NCI-H524 treated with DMSO at 0.1 percent for 48 hours (cell line): ENCODE results near the gene OLFM2.
"Not testable (repeated sequence)": the region's sequence is repeated elsewhere in the genome, so short reads cannot be mapped to it uniquely, and the experiment has no call there.

Experiments used
- DNase-seq: peaks from one replicate; lab custom pipeline; 2025; lab: John Stamatoyannopoulos, UW

Gene OLFM2

DNA sequence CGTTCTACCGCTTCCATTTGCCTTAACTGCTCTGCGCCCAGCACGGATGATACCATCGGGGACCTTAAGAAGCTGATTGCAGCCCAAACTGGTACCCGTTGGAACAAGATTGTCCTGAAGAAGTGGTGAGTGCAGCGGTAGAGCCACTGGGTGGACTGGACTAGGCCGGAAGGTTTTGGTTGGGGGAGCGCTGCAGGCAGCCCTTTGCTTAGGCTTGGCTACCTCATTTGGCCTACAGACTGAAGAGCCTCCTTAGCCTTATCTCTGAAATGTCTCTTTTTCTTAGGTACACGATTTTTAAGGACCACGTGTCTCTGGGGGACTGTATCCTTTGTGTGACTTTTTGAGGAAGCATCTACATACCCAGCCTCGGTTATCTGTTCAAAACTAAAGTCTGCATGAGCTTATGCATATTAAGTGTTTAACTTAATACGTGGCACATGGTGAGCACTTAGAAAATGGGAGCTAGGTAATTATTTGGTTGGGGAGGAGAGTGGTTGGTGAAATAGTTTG, 107.7 kb downstream of the OLFM2 start:
- no peak for DNase-seq

DNA sequence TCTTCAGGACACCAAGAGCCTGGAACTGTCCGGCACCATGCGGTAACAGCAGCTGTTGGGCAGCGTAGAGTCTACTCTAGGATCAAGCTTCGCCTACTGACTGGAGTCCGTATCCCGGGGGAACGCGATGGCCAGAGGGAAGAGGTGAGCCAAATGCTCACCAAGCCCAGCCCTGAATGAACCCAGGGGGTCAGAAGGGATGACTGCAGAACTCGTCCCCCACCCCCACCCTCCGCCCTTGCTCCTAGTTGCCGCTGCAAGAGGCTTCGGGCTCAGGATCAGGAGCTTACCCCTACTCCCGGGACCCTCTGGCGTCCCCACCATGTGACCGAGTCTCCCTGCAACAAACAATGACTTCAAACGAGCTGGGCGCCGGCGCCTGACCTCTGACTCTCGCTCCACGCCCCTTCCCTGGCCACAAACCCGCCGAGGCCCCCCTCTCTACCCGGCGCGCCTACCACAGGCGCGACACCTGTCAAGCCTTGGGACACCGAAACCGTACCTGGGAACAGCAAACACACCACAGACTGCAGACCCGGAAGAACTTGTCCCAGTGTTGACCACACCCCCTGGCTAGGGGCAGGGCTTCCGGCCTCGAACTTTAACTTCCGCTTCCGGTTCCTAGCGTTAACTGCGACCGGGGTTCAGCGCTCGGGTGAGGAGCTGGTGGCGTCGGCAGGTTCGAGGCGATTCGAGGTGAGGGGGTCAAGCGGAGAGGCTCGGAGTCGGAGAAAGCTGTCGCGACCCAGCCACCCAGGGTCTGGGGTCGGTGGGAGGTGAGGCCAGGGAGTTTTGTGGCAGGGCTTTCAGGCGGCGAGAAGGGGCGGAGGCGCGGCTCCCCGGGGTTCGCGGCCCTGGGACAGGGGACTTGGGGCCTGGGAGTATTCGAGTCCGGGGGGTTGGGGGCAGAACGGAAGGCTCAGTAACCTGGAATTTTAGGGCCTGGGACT, 108.8 kb downstream of the OLFM2 start, which contains the start of gene UBL5:
Gene UBL5 (plus strand): TSS at position 630 of the 950 bp plus-strand sequence. CDS start 420 bp downstream, outside the sequence.
- peak; percentile 51 for DNase-seq

DNA sequence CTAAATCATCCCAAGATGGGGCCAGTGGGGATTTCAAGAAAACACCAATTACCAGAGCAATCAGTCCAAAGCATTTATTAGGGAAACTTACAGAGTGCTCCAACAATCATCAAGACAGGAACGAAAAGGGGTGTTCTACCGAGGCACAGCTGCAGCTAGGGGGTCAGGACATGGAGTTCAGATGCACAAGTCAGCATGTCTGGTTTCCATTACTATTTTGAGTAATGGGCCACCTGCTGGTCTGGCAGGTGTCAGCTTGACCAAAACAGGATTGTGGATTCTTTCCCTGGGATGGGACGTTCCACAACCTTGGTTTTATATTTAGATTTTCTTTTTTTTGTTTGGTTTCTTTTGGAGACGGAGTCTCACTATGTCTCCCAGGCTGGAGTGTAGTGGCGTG, 112.5 kb downstream of the OLFM2 start:
- no peak for DNase-seq

DNA sequence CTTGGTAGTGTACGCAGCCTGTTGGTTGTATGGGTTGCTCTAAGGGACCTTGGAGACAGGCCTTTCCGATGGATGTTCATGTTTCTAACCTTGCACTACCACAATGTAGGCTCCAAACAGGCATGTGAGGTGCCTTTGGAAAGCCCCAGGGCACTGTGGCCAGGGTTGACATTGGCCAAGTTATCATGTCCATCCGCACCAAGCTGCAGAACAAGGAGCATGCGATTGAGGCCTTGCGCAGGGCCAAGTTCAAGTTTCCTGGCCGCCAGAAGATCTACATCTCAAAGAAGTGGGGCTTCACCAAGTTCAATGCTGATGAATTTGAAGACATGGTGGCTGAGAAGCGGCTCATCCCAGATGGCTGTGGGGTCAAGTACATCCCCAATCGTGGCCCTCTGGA, 116.3 kb downstream of the OLFM2 start:
- not testable (repeated sequence) for DNase-seq

DNA sequence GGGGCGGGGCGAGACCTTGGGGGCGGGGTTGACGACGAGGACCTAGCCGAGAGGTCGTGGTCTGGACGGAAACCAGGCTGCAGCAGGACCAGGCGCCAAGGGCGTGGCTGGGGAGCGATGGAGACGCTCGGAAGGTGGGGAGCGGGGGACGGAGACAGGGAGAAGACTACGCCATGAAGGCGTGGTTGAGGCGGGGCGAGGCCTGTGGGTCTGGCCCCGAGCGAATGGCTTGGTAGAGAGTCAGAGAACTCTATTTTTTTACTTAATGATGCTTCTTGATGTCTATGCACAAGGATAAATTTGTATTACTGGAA, 116.8 kb downstream of the OLFM2 start:
- no peak for DNase-seq

DNA sequence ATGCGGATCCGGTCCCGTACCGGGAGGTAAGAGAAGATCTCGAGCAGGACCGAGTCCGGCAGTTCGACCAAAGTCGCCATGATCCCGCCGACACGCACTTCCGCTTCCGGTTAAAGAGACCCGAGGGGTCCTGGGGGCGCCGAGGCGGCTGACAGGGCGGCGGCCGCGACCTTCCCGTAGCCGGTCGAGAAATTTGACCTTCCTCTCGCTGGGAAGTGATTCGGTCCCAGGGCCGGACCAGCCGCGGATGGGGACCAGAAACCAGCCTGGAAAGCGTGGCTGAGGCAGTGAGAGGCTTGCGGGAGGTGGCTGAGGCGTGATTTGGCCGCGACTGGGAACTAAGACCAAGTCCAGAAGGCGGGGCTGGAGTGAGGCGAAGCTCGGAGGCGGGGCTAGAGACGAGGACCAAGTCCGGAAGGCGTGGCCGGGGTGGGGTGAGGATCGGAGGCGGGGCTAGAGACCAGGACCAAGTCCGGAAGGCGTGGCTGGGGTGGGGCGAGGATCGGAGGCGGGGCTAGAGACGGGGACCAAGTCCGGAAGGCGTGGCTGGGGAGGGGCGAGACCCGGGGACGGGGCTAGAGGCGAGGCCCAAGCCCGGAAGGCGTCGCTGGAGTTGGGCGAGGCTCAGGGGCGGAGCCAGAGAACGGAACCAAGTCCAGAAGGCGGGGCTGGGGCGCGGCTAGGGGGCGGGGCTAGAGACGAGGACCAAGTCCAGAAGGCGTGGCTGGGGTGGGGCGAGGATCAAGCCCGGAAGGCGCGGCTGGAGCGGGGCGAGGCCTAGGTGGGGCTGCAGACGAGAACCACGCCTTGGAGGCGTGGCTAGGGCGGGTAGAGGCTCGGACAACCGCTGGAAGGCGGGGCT, 117.3 kb downstream of the OLFM2 start, which contains the start of gene FBXL12:
Gene FBXL12 (minus strand): TSS at position 346 of the 862 bp plus-strand sequence. CDS start 266 bp downstream, at position 80.
- peak; percentile 90 for DNase-seq

DNA sequence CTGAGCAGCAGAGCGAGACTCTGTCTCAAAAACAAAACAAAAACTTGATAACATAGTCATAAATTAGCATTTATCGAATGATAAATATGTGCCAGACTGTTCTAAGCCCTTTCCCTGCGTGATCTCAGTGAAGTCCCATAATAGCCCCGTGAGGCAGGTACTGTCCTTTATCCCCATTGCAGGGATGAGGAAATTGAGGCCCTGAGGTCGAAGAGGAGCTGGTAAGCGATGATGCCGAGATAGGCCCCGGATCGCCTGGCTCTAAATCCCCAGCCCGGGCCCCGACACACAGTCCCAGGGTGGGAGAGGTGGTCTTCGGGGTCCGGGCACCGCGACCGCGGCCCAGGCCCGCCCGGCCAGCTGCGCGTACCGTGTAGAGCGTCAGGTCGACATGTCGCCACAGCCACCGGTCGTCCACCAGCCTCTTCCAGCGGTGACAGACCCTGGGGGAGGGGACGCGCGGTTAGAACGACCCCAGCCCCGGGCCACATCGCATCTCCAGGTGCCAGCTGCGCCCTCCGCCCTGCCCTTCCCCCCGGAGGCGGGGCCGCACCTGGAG, 118.1 kb downstream of the OLFM2 start:
- DNase-seq = no peak

DNA sequence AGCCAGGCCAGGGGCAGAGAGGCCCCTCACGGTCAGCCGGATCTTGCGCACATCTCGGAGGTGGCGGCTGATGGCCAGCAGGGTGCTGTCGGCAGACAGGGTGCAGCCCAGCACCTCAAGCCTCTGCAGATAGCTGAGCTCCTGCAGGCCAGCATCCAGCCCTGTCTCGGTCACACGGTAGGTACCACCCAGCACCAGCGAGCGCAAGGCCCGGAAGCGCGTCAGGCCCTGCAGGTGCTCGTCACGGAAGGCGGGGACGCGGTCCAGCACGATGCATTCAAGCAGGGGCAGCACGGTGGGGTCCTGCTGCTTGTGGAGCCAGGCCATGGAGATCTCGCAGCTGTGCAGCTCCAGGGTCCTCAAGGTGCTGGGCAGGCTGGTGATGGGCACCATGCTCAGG, 125.2 kb downstream of the OLFM2 start:
- no peak for DNase-seq

DNA sequence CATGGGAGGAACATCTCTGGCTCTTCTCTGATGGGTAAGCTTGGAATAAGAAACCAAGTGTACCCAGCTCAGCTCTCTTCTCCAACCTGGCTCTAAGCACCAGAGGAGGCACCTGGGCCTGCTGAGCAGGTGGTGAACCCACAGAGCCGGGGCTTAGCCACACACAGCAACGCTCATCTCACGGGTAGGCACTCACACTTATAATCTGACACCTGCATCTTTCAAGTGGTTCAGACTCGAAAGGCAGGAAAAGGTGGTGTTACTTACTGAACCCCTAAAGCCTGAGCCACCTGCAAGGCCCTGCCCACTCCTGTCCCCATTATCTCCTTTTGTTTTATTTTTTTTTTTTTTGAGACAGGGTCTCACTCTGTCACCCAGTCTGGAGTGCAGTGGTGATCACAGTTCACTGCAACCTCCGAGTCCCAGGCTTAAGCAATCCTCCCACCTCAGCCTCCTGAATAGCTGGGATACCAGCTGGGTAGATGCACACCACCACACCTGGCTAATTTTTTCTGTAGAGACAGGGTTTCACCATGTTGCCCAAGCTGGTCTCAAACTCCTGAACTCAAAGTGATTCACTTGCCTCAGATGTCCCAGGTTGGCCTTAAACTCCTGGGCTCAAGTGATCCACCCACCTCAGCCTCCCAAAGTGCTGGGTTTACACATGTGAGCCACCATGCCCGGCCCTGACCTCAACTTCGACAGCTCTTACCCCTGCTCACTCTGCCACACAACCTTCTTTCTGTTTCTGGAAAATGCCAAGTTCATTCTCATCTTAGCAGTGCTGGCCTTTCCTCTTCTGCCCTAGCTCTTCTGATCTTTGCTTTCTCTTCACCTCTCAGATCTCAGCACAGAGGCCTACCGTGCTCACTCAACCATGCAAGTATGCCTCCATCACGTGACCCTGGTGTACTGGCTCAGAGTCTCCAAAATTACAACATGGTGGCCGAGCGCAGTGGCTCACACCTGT, 127.2 kb downstream of the OLFM2 start:
- no peak for DNase-seq

DNA sequence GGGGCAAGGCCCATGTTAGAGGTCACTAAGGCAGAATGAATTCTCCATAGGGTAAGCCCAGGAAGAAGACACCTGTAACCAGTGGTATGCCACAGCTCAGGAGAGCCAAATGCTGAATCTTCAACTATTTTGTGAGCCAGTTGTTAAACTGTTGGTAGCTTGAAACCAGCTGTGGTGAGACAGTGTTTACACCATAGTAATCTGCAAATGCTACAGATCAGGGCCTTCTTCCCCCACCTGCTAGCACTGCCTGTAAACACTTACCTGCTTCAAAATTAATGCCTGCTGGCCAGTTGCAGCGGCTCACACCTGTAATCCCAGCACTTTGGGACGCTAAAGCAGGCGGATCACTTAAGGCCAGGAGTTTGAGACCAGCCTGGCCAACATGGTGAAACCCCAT, 129.5 kb downstream of the OLFM2 start:
- DNase-seq = no peak
